ENCODE measurements around the gene COL4A2.

The COL4A2 gene

DNA sequence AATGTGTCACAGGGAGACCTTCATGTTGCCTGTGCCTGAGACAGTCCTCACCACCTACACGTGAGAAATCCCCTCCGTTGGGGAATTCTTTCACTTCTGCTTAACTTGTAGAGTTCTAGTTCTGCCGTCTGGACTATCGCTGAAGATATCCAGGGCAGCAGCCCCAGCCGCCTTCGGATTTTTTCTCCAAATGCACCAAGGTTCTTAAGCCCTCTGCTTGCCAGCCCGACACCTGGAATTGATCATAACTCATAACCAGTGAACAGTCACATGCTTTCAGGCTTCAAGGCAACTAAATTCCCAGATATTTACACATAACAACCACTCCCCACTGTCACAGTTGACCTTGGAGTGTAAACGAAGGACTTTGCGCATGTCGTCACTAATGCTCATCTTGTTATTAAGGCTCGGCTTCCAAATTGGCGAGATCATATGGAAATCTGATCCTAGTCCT lies 140.0 kb downstream of the COL4A2 start:
- no peak for TF ChIP-seq EZH2phosphoT487 (IDR thresholded peaks at IDR 0.05; ENCODE audit: borderline replicate concordance)
- TF ChIP-seq, protein P1, sequence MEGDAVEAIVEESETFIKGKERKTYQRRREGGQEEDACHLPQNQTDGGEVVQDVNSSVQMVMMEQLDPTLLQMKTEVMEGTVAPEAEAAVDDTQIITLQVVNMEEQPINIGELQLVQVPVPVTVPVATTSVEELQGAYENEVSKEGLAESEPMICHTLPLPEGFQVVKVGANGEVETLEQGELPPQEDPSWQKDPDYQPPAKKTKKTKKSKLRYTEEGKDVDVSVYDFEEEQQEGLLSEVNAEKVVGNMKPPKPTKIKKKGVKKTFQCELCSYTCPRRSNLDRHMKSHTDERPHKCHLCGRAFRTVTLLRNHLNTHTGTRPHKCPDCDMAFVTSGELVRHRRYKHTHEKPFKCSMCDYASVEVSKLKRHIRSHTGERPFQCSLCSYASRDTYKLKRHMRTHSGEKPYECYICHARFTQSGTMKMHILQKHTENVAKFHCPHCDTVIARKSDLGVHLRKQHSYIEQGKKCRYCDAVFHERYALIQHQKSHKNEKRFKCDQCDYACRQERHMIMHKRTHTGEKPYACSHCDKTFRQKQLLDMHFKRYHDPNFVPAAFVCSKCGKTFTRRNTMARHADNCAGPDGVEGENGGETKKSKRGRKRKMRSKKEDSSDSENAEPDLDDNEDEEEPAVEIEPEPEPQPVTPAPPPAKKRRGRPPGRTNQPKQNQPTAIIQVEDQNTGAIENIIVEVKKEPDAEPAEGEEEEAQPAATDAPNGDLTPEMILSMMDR (conservative IDR thresholded peaks at IDR 0.05; ENCODE audit: low read length), result no peak
- Histone ChIP-seq H3K9me3 (ENCODE audit: insufficient read depth, low read depth, low read length) (no peaks in the 10 kb centered on the region), H3K4me2 (ENCODE audit: low read depth, low read length, poor library complexity, severe bottlenecking) (no peak overlapping the region), H3K9ac (ENCODE audit: low read depth, low read length, poor library complexity, severe bottlenecking) (no peak overlapping the region), H3K4me1 (ENCODE audit: insufficient read depth, low read length, poor library complexity, severe bottlenecking) (no peaks in the 10 kb centered on the region), H3F3A (ENCODE audit: low read depth) (no peaks in the 10 kb centered on the region), H3K79me2 (ENCODE audit: insufficient read depth, low read length) (no peaks in the 10 kb centered on the region), H3K4me3 (ENCODE audit: low read length, poor library complexity, severe bottlenecking) (no peak overlapping the region), H2AFZ (ENCODE audit: low read length) (no peak overlapping the region), H3K9me2 (replicated peaks; ENCODE audit: low read depth, low read length) (no peaks in the 10 kb centered on the region), H4K20me1 (ENCODE audit: insufficient read depth, low read length, poor library complexity, severe bottlenecking) (no peaks in the 10 kb centered on the region), H3K27me3 (ENCODE audit: insufficient read depth, low read length, poor library complexity, severe bottlenecking) (no peaks in the 10 kb centered on the region), H3K36me3 (ENCODE audit: insufficient read depth, low read length) (no peaks in the 10 kb centered on the region)

DNA sequence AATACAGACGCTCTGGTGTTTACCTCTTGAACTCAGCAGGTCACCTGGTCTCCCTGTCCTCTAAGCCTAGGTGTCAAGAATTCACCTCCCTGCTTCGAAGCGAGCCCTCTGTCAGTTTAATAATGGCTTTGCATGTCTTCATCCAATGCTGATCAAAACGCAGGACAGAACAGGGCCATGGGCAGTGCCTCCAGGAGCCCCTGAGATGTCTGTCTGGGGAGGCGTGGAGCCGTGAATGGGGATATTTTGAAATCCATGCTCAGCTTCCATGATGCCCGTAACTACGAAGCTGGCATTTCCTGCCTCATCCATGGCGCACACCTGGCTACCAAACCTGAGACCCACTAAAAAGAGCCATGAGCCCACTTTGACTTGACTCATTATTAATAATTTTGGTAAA lies 140.7 kb downstream of the COL4A2 start:
- no peaks in the 10 kb centered on the region for H3K27me3 ChIP-seq (ENCODE audit: insufficient read depth, low read length, poor library complexity, severe bottlenecking)
- no peaks in the 10 kb centered on the region for H3K9me2 ChIP-seq (replicated peaks; ENCODE audit: low read depth, low read length)
- H3K4me2 ChIP-seq (ENCODE audit: low read depth, low read length, poor library complexity, severe bottlenecking), result no peak overlapping the region
- H3K9ac ChIP-seq (ENCODE audit: low read depth, low read length, poor library complexity, severe bottlenecking), result no peak overlapping the region
- no peaks in the 10 kb centered on the region for H4K20me1 ChIP-seq (ENCODE audit: insufficient read depth, low read length, poor library complexity, severe bottlenecking)
- no peaks in the 10 kb centered on the region for H3F3A ChIP-seq (ENCODE audit: low read depth)
- no peaks in the 10 kb centered on the region for H3K79me2 ChIP-seq (ENCODE audit: insufficient read depth, low read length)
- H3K36me3 ChIP-seq (ENCODE audit: insufficient read depth, low read length), result no peaks in the 10 kb centered on the region
- H2AFZ ChIP-seq (ENCODE audit: low read length), result no peak overlapping the region
- H3K9me3 ChIP-seq (ENCODE audit: insufficient read depth, low read depth, low read length), result no peaks in the 10 kb centered on the region
- H3K4me1 ChIP-seq (ENCODE audit: insufficient read depth, low read length, poor library complexity, severe bottlenecking), result no peaks in the 10 kb centered on the region
- TF ChIP-seq EZH2phosphoT487 (IDR thresholded peaks at IDR 0.05; ENCODE audit: borderline replicate concordance), result no peak
- TF ChIP-seq, protein P1 (conservative IDR thresholded peaks at IDR 0.05; ENCODE audit: low read length), result no peak
- no peak overlapping the region for H3K4me3 ChIP-seq (ENCODE audit: low read length, poor library complexity, severe bottlenecking)

DNA sequence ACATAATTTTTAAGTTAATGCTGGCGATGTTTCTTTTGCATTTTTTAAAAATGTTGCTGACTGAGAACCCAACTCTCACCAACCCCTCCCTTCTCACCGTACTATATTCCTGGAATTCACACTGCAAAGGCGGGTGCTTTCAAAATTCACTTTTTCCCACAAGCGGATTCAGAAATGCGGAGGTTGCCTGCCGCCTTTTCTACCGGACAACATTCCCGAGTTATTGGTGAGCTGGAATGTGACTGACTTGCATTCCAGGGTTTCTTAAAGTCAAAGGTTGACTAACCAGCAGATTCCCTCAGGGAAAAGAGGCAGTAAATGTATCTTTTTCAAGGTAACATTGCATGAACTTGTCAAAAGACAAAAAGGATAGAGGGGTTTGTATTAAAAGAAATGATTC lies 141.1 kb downstream of the COL4A2 start:
- H3F3A ChIP-seq (ENCODE audit: low read depth), result no peaks in the 10 kb centered on the region
- no peaks in the 10 kb centered on the region for H3K9me2 ChIP-seq (replicated peaks; ENCODE audit: low read depth, low read length)
- H3K4me3 ChIP-seq (ENCODE audit: low read length, poor library complexity, severe bottlenecking), result no peak overlapping the region
- H4K20me1 ChIP-seq (ENCODE audit: insufficient read depth, low read length, poor library complexity, severe bottlenecking), result no peaks in the 10 kb centered on the region
- H3K9me3 ChIP-seq (ENCODE audit: insufficient read depth, low read depth, low read length), result no peaks in the 10 kb centered on the region
- no peaks in the 10 kb centered on the region for H3K36me3 ChIP-seq (ENCODE audit: insufficient read depth, low read length)
- H3K9ac ChIP-seq (ENCODE audit: low read depth, low read length, poor library complexity, severe bottlenecking), result no peak overlapping the region
- H3K4me1 ChIP-seq (ENCODE audit: insufficient read depth, low read length, poor library complexity, severe bottlenecking), result no peaks in the 10 kb centered on the region
- H2AFZ ChIP-seq (ENCODE audit: low read length), result no peak overlapping the region
- no peaks in the 10 kb centered on the region for H3K27me3 ChIP-seq (ENCODE audit: insufficient read depth, low read length, poor library complexity, severe bottlenecking)
- H3K79me2 ChIP-seq (ENCODE audit: insufficient read depth, low read length), result no peaks in the 10 kb centered on the region
- no peak overlapping the region for H3K4me2 ChIP-seq (ENCODE audit: low read depth, low read length, poor library complexity, severe bottlenecking)
- TF ChIP-seq EZH2phosphoT487 (IDR thresholded peaks at IDR 0.05; ENCODE audit: borderline replicate concordance), result no peak
- TF ChIP-seq, protein P1 (conservative IDR thresholded peaks at IDR 0.05; ENCODE audit: low read length), result no peak
